HuH-7 (cell line): ENCODE data around the gene SPOCD1.

ENCODE experiments used
- DNase-seq: peaks from one replicate; pipeline ENCODE4 v3.0.0; 2011; ENCODE audit warnings: low spot score

The SPOCD1 gene

GRCh38 chr1:31815752-31816500 is at the start of gene SPOCD1:
TSS of gene SPOCD1 (minus strand) at chr1:31816022. CDS start at chr1:31815333, 689 bp downstream.
- peak; percentile 92 for DNase-seq

- no peak for DNase-seq
Observed at GRCh38 chr1:31862071-31862470, 46.2 kb upstream of the SPOCD1 start.

GRCh38 chr1:31861346-31861745 is 45.5 kb upstream of the SPOCD1 start:
- DNase-seq: no peak

GRCh38 chr1:31860581-31860980 is 44.8 kb upstream of the SPOCD1 start:
- DNase-seq: no peak

GRCh38 chr1:31859719-31860118 is 43.9 kb upstream of the SPOCD1 start:
- DNase-seq: no peak

- no peak for DNase-seq
Observed at GRCh38 chr1:31859044-31859443, 43.2 kb upstream of the SPOCD1 start.

GRCh38 chr1:31857863-31858262 is 42.0 kb upstream of the SPOCD1 start:
- DNase-seq: no peak

- no peak for DNase-seq
Observed at GRCh38 chr1:31856140-31856539, 40.3 kb upstream of the SPOCD1 start.

- DNase-seq: peak; percentile 57
Observed at GRCh38 chr1:31855038-31855845, 39.4 kb upstream of the SPOCD1 start.

- no peak for DNase-seq
Observed at GRCh38 chr1:31849653-31850052, 33.8 kb upstream of the SPOCD1 start.

GRCh38 chr1:31848381-31848897 is 32.6 kb upstream of the SPOCD1 start:
- no peak for DNase-seq

- DNase-seq: no peak
Observed at GRCh38 chr1:31846484-31846883, 30.7 kb upstream of the SPOCD1 start.

- DNase-seq: no peak
Observed at GRCh38 chr1:31843506-31843905, 27.7 kb upstream of the SPOCD1 start.

GRCh38 chr1:31839662-31840343 is 24.0 kb upstream of the SPOCD1 start:
- DNase-seq: no peak

GRCh38 chr1:31837451-31838158 is 21.8 kb upstream of the SPOCD1 start:
- DNase-seq: no peak

GRCh38 chr1:31836638-31837037 is 20.8 kb upstream of the SPOCD1 start:
- no peak for DNase-seq

GRCh38 chr1:31835415-31835814 is 19.6 kb upstream of the SPOCD1 start:
- DNase-seq: no peak

GRCh38 chr1:31834501-31834900 is 18.7 kb upstream of the SPOCD1 start:
- no peak for DNase-seq

- DNase-seq: peak; percentile 28
Observed at GRCh38 chr1:31831397-31832378, 15.9 kb upstream of the SPOCD1 start.

GRCh38 chr1:31830511-31830910 is 14.7 kb upstream of the SPOCD1 start:
- no peak for DNase-seq

GRCh38 chr1:31830065-31830464 is 14.2 kb upstream of the SPOCD1 start:
- DNase-seq: no peak
